ENCODE results near the gene XG.
"Not testable (repeated sequence)": the region's sequence is repeated elsewhere in the genome, so short reads cannot be mapped to it uniquely, and the experiment has no call there.

XG gene

GRCh38 chrX:2748171-2748814 is 3.5 kb upstream of the XG start:
- Histone ChIP-seq H3F3A (ENCODE audit: insufficient read depth, low read length) (no peaks in the 10 kb centered on the region), H3K79me2 (ENCODE audit: low read length) (no peaks in the 10 kb centered on the region), H2AFZ (ENCODE audit: low read length) (no peak overlapping the region), H3K4me2 (ENCODE audit: low read depth, low read length) (no peak overlapping the region), H3K9me3 (replicated peaks; ENCODE audit: insufficient read depth, low read length) (no peaks in the 10 kb centered on the region), H3K9ac (ENCODE audit: low read length) (no peak overlapping the region), H3K36me3 (replicated peaks; ENCODE audit: insufficient read depth, low read length) (no peaks in the 10 kb centered on the region), H3K4me3 (ENCODE audit: low read length) (no peak overlapping the region), H3K4me1 (ENCODE audit: low read length) (no peaks in the 10 kb centered on the region), H3K27me3 (replicated peaks; ENCODE audit: insufficient read depth, low read length) (no peaks in the 10 kb centered on the region), H4K20me1 (ENCODE audit: insufficient read depth, low read length) (no peaks in the 10 kb centered on the region), H3K9me2 (replicated peaks; ENCODE audit: insufficient read depth, low read length) (no peaks in the 10 kb centered on the region), H3K27ac (ENCODE audit: low read length) (no peak overlapping the region)
- TF ChIP-seq EZH2 (optimal IDR thresholded peaks at IDR 0.05; ENCODE audit: low read depth, low read length) (no peak), CTCF (IDR thresholded peaks at IDR 0.05; ENCODE audit: low read length) (no peak), EZH2phosphoT487 (IDR thresholded peaks at IDR 0.05; ENCODE audit: low read length) (no peak)
- DNase-seq: no peak

- Histone ChIP-seq H2AFZ (ENCODE audit: low read length) (no peak overlapping the region), H3K4me3 (ENCODE audit: low read length) (no peak overlapping the region), H3K9me3 (replicated peaks; ENCODE audit: insufficient read depth, low read length) (no peaks in the 10 kb centered on the region), H3K79me2 (ENCODE audit: low read length) (no peaks in the 10 kb centered on the region), H3K4me2 (ENCODE audit: low read depth, low read length) (no peak overlapping the region), H3K4me1 (ENCODE audit: low read length) (no peaks in the 10 kb centered on the region), H3K36me3 (replicated peaks; ENCODE audit: insufficient read depth, low read length) (no peaks in the 10 kb centered on the region), H4K20me1 (ENCODE audit: insufficient read depth, low read length) (no peaks in the 10 kb centered on the region), H3F3A (ENCODE audit: insufficient read depth, low read length) (no peaks in the 10 kb centered on the region), H3K9me2 (replicated peaks; ENCODE audit: insufficient read depth, low read length) (no peaks in the 10 kb centered on the region), H3K9ac (ENCODE audit: low read length) (no peak overlapping the region), H3K27me3 (replicated peaks; ENCODE audit: insufficient read depth, low read length) (no peaks in the 10 kb centered on the region), H3K27ac (ENCODE audit: low read length) (no peak overlapping the region)
- no peak for TF ChIP-seq EZH2phosphoT487 (IDR thresholded peaks at IDR 0.05; ENCODE audit: low read length)
- TF ChIP-seq CTCF (IDR thresholded peaks at IDR 0.05; ENCODE audit: low read length): no peak
- TF ChIP-seq EZH2 (optimal IDR thresholded peaks at IDR 0.05; ENCODE audit: low read depth, low read length): no peak
- no peak for DNase-seq
Observed at GRCh38 chrX:2748815-2749188, 3.0 kb upstream of the XG start.

GRCh38 chrX:2751291-2751690 is 549 bp upstream of the XG start:
- no peak overlapping the region for H2AFZ ChIP-seq (ENCODE audit: low read length)
- no peak overlapping the region for H3K27ac ChIP-seq (ENCODE audit: low read length)
- no peaks in the 10 kb centered on the region for H3F3A ChIP-seq (ENCODE audit: insufficient read depth, low read length)
- TF ChIP-seq EZH2 (optimal IDR thresholded peaks at IDR 0.05; ENCODE audit: low read depth, low read length) (no peak), CTCF (IDR thresholded peaks at IDR 0.05; ENCODE audit: low read length) (no peak), EZH2phosphoT487 (IDR thresholded peaks at IDR 0.05; ENCODE audit: low read length) (no peak)
- H3K4me2 ChIP-seq (ENCODE audit: low read depth, low read length): no peak overlapping the region
- H3K4me3 ChIP-seq (ENCODE audit: low read length): no peak overlapping the region
- H3K9ac ChIP-seq (ENCODE audit: low read length): no peak overlapping the region
- H3K9me3 ChIP-seq (replicated peaks; ENCODE audit: insufficient read depth, low read length): no peaks in the 10 kb centered on the region
- DNase-seq: no peak
- H4K20me1 ChIP-seq (ENCODE audit: insufficient read depth, low read length): no peaks in the 10 kb centered on the region
- no peaks in the 10 kb centered on the region for H3K9me2 ChIP-seq (replicated peaks; ENCODE audit: insufficient read depth, low read length)
- H3K79me2 ChIP-seq (ENCODE audit: low read length): no peaks in the 10 kb centered on the region
- H3K36me3 ChIP-seq (replicated peaks; ENCODE audit: insufficient read depth, low read length): no peaks in the 10 kb centered on the region
- no peaks in the 10 kb centered on the region for H3K27me3 ChIP-seq (replicated peaks; ENCODE audit: insufficient read depth, low read length)
- no peaks in the 10 kb centered on the region for H3K4me1 ChIP-seq (ENCODE audit: low read length)

GRCh38 chrX:2752441-2752840 is 601 bp downstream of the XG start:
- not testable (repeated sequence) for H3K9me2 ChIP-seq (replicated peaks; ENCODE audit: insufficient read depth, low read length); H3K27ac ChIP-seq (ENCODE audit: low read length); H4K20me1 ChIP-seq (ENCODE audit: insufficient read depth, low read length); H3K4me1 ChIP-seq (ENCODE audit: low read length); H3K36me3 ChIP-seq (replicated peaks; ENCODE audit: insufficient read depth, low read length); H3K79me2 ChIP-seq (ENCODE audit: low read length); H3F3A ChIP-seq (ENCODE audit: insufficient read depth, low read length); H3K27me3 ChIP-seq (replicated peaks; ENCODE audit: insufficient read depth, low read length); H2AFZ ChIP-seq (ENCODE audit: low read length); H3K9me3 ChIP-seq (replicated peaks; ENCODE audit: insufficient read depth, low read length); H3K4me3 ChIP-seq (ENCODE audit: low read length); H3K9ac ChIP-seq (ENCODE audit: low read length); H3K4me2 ChIP-seq (ENCODE audit: low read depth, low read length); DNase-seq

- not testable (repeated sequence) for H3F3A ChIP-seq (ENCODE audit: insufficient read depth, low read length); H3K27me3 ChIP-seq (replicated peaks; ENCODE audit: insufficient read depth, low read length); H3K9me3 ChIP-seq (replicated peaks; ENCODE audit: insufficient read depth, low read length); H4K20me1 ChIP-seq (ENCODE audit: insufficient read depth, low read length); DNase-seq; H3K9me2 ChIP-seq (replicated peaks; ENCODE audit: insufficient read depth, low read length); H3K4me2 ChIP-seq (ENCODE audit: low read depth, low read length); H3K4me3 ChIP-seq (ENCODE audit: low read length); H3K9ac ChIP-seq (ENCODE audit: low read length); H3K27ac ChIP-seq (ENCODE audit: low read length); H2AFZ ChIP-seq (ENCODE audit: low read length); H3K79me2 ChIP-seq (ENCODE audit: low read length); H3K4me1 ChIP-seq (ENCODE audit: low read length); H3K36me3 ChIP-seq (replicated peaks; ENCODE audit: insufficient read depth, low read length)
Observed at GRCh38 chrX:2755163-2755715, 3.4 kb downstream of the XG start.
